Retinal pigment epithelial cell (primary cell): Measurements from ENCODE around the gene NRXN2.

Source experiments
- DNase-seq: peaks from one replicate; pipeline ENCODE4 v3.0.0-alpha.2; 2010; ENCODE audit warnings: low read depth
- H3K4me3 ChIP-seq: 2 replicates; pipeline ENCODE4 v1.5.1; 2011; ENCODE audit warnings: mild to moderate bottlenecking, low read length, control low read depth, moderate library complexity
- TF ChIP-seq, protein P1 (sequence below): conservative IDR thresholded peaks from 2 replicates; pipeline ENCODE4 v1.5.1; 2011; ENCODE audit warnings: low read depth, low read length, control low read depth, inconsistent platforms

The NRXN2 gene

GRCh38 chr11:64577202-64577601, 145.8 kb downstream of the NRXN2 start:
- no peak overlapping the region for H3K4me3 ChIP-seq
- TF ChIP-seq, protein P1, sequence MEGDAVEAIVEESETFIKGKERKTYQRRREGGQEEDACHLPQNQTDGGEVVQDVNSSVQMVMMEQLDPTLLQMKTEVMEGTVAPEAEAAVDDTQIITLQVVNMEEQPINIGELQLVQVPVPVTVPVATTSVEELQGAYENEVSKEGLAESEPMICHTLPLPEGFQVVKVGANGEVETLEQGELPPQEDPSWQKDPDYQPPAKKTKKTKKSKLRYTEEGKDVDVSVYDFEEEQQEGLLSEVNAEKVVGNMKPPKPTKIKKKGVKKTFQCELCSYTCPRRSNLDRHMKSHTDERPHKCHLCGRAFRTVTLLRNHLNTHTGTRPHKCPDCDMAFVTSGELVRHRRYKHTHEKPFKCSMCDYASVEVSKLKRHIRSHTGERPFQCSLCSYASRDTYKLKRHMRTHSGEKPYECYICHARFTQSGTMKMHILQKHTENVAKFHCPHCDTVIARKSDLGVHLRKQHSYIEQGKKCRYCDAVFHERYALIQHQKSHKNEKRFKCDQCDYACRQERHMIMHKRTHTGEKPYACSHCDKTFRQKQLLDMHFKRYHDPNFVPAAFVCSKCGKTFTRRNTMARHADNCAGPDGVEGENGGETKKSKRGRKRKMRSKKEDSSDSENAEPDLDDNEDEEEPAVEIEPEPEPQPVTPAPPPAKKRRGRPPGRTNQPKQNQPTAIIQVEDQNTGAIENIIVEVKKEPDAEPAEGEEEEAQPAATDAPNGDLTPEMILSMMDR: no peak
- DNase-seq: no peak

- no peak for DNase-seq
- TF ChIP-seq, protein P1: no peak
- no peak overlapping the region for H3K4me3 ChIP-seq
Observed at GRCh38 chr11:64572143-64572542, 150.9 kb downstream of the NRXN2 start.

DNA sequence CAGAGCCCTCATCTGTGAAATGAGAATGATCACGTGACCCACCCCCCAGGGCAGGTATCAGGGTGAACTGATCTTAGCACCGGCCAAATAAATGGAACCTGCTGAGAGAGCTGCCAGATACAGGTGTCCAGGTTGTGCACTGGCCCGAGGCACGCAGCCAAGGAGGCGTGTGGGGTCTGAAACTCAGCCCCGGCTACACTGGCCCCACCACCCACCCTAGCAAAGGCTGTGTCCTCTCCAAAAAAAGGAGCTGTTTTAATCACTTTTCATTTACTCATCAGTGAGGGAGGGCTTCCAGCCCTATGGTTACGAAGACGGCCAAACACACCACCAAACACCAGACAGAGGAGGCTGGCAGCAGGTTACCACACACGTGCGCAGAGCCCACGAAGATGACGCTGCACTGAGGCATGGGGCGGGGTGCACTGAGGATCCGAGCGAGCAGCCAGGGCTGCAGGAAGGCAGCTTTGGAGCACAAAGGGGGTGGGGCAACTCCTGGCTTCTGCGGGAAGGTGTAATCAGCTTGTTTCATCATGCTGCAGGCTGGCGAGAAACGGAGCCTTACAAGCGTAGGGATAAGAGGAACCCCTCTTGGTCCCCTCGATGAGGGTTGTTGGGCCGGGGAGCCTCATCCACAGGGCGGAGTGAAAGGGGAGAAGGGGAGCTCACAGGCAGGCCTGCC, 151.4 kb downstream of the NRXN2 start:
- no peak overlapping the region for H3K4me3 ChIP-seq
- TF ChIP-seq, protein P1: no peak
- DNase-seq: peak; percentile 15

GRCh38 chr11:64571050-64571409, 152.0 kb downstream of the NRXN2 start:
- TF ChIP-seq, protein P1: no peak
- no peak for DNase-seq
- no peak overlapping the region for H3K4me3 ChIP-seq

- no peak for DNase-seq
- no peak overlapping the region for H3K4me3 ChIP-seq
- TF ChIP-seq, protein P1: no peak
Observed at GRCh38 chr11:64570341-64570740, 152.7 kb downstream of the NRXN2 start.

DNA sequence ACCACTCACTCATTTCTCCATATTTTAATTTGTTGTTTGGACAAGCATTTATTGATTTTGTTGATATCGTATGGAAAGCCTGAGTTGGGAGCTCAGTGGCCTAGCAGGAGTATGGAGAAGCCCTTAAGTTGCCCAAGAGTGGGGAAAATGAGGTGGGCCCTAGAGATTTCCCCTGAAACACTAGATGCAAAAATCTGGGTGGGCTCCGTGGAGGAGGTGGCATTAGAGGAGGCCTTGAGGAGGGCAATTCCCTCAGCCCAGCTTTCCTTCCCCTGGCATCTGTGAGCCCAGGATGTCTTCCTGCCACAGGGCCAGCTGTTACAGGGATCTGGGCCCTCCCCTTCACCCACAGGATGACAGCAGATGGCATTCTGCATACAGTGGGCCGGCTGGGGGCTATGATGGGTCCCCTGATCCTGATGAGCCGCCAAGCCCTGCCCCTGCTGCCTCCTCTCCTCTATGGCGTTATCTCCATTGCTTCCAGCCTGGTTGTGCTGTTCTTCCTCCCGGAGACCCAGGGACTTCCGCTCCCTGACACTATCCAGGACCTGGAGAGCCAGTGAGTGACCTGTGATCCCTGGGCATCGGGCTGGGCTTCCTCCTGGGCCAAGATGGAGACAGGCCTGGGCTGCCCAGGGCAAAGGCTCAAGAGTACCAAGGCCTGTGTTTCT, 153.6 kb downstream of the NRXN2 start:
- TF ChIP-seq, protein P1: no peak
- no peak overlapping the region for H3K4me3 ChIP-seq
- no peak for DNase-seq

DNA sequence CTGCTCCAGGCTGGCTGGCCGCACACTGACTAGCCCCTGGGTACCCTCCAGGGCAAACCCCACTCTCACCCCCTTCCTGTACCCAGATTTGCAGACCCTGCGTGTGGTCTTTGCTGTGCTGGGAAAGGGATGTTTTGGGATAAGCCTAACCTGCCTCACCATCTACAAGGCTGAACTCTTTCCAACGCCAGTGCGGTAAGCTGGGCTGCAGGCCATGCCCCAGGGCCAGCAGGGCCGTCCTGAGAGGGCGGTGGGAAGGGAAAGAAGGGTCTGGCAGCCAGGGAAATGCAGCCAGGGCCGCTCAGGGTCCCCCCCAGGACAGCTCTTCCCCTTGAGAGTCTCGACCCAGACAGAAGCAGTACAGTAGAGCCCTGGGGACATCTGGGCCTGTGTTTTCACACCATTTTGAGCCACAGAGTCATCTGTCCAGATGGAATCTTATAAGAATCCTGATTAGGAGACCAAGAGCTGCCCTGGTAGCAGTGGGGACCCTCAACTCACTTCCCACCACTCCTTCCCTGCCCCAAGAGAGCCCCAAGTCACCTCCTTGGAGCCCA, 154.3 kb downstream of the NRXN2 start:
- TF ChIP-seq, protein P1: no peak
- no peak overlapping the region for H3K4me3 ChIP-seq
- no peak for DNase-seq
